Metanephros (tissue), 1 donor: ENCODE data around the gene SULT1C3. TPM values are rescaled to one million over a fixed set of nuclear protein-coding genes. Genes with fewer than 3 reads are reported as not detected.

Source experiments
- total RNA-seq: library from RNA; depleted of rRNA; stranded (reverse); fragments of >200 nt; gene quantifications from one replicate; pipeline ENCODE4 v1.2.3, GENCODE V29; 2014

SULT1C3 gene
- total RNA-seq, result not detected

GRCh38 chr2:108239786-108240185 lies at the start of gene SULT1C3:
Gene SULT1C3 (plus strand): TSS chr2:108239968. CDS start chr2:108247195, 7,227 bp downstream.

GRCh38 chr2:108288534-108289106 lies 48.9 kb downstream of the SULT1C3 start, which contains the start of gene SULT1C2:
Gene SULT1C2 (plus strand): TSS chr2:108288895. CDS start chr2:108293668, 4,773 bp downstream.

Other genes starting within 250 kb of the SULT1C3 start
- gene SULT1C2, start 48.9 kb downstream of the SULT1C3 start, total RNA-seq, result 47.5 TPM
- 55.4 TPM for gene SULT1C4, start 138.0 kb downstream of the SULT1C3 start, total RNA-seq
- 39.2 TPM for gene GCC2, start 209.2 kb downstream of the SULT1C3 start, total RNA-seq